ENCODE results near the gene TANK.

The TANK gene

GRCh38 chr2:161134547-161135518 is 25.4 kb upstream of the TANK start:
- no peak for DNase-seq

- no peak for DNase-seq
Observed at GRCh38 chr2:161135951-161136593, 24.2 kb upstream of the TANK start.

GRCh38 chr2:161136696-161137324 is 23.4 kb upstream of the TANK start:
- DNase-seq, result no peak

DNA sequence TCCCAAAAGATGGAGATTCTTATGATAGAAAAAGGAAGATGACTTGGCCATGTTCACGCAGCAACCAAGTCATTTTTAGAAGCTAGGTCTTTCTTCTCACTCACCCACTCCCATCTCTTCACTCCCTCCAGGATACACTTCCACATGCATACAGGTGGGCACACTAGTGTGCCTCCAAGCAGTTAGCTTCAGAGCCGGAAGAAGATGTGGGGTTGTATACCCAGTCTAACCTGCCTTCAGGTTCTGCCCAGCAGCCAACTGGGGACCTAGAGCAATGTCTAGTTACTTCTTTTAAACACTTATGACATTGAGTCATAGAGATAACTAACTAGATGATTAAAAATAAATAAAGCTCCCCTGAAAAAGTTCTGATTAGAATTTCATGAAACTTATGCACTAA is 21.8 kb upstream of the TANK start:
- DNase-seq, result no peak

GRCh38 chr2:161139098-161139987 is 20.9 kb upstream of the TANK start:
- DNase-seq, result no peak

- DNase-seq, result no peak
Observed at GRCh38 chr2:161141033-161141432, 19.2 kb upstream of the TANK start.

GRCh38 chr2:161146209-161146775 is 13.9 kb upstream of the TANK start:
- no peak for DNase-seq

- no peak for DNase-seq
Observed at GRCh38 chr2:161146996-161147395, 13.2 kb upstream of the TANK start.

DNA sequence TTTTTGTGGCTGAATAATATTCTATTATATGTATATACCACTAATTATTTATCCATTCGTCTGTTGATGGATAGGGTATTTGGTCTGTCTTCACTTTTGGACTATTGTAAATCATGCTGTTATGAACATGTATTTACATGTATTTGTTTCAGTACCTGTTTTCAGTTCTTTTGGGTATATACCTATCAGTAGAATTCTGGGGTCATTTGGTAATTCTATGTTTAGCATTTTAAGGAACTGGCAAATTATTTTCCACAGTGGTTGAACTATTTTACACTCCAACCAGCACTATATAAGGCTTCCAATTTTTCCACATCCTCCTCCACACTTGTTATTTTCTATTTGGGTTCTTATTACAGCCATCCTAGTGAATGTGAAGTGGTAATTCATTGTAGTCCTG is 12.4 kb upstream of the TANK start:
- DNase-seq, result no peak

DNA sequence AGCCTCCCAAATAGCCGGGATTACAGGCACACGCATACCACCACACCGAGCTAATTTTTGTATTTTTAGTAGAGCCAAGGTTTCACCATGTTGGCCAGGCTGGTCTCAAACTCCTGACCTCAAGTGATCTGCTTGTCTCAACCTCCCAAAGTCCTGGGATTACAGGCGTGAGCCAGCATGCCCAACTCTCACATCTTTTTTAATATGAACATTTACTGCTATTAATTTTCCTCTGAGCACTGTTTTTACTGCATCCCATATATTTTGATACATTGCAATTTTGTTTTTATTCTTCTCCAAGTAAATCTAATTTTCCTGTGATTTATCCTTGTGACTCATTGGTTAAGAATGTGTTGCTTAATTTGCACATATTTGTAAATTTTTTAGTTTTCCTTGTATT is 9.5 kb upstream of the TANK start:
- no peak for DNase-seq

DNA sequence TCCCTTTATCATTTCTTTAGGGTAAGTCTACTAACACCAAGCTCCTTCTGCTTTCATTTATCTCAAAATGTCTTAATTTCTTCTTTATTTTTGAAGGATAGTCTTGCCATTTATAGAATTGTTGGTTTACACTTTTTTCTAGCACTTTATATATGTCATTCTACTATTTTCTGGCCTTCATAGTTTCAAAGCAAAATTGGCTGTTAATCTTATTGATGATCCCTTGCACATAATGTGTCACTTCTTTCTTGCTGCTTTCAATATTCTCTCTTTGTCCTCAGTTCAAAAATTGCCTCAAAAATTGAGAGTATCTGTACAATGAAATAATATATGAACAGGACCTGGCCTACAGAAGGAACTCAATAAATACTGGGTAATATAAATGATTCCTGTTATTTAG is 7.9 kb upstream of the TANK start:
- DNase-seq, result no peak

GRCh38 chr2:161158882-161159281 is 1.3 kb upstream of the TANK start:
- no peak for DNase-seq

DNA sequence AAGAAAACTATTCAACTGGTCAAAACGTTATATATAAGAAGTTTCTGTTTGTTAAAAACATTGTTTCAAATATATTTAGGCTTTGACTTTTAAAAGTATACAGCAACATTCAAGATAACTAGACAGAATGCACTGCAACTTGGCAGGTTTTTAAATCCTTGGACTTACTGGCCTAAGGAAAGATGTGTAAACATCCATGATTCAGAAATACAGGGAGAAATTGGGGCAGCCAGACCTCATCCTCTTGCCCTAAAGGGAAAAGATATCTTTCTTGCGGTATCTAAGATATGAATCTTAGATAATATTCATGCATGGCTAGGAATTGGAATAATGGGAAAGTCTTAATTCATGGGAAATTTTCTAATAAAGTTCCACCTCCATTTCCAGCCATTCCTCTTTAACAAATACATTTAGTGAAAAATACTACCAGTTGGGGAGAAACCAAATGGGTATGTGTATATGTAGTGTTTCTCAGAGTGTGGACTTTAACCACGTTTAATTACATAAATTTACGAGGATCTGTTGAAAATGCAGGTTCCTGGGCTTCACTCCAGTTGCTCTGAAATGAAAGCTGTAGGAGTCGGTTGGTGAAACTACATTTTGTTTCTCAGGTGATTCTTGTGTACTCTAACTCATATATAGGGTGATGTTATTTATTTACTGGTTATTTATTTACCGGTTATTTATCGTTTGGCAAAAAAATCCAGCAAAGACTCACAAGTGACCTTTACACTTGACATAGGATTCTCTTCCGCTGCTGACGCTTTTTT is 587 bp upstream of the TANK start:
- no peak for DNase-seq

DNA sequence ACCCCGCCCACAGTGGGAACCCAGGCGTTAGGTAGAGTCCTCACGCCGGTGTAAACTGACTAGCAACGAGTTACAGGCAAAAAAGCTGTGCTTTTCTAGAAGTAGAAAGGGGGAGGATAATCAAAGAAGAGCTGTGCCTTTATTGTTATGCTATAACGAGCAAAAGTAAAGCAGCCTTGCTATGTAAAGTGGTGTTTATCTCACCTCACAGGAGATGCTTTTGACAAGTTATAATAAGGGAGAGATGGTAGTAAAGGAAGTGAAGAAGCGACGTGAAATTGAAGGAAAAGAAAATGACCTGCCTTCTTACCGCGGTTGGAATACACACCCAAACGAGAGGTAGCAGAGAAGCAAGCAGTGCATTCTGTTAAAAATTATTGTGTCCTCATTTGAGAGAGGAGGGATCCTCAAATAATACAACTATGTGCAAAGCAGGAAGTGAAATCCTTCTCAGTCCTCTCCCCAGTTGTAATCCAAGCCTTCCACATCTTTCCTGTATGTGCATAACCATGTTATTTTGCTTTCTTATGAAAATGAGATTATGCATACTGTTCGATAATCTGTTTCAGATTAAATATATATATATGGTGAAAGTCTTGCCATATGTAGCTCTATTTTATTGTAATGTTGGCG is 962 bp downstream of the TANK start:
- DNase-seq, result no peak

DNA sequence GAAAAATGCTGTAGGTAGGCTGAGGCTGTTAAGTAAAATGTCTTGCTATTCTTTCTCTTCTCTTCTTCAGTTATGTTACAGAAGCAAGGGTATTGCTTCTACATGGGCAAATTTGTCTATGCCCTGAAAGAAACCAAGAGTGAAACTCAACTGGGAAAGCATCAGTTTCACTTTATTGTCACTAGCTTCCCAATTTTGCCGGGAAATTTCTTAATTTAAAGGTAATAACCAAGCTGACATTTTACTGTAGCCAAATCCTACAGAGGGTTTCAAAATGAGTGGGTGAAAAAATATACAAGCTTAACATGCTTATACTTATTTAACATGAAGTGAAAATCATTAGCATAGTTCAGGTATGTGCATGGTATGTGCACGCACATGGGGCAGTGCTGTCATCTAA is 3.2 kb downstream of the TANK start:
- DNase-seq, result no peak

DNA sequence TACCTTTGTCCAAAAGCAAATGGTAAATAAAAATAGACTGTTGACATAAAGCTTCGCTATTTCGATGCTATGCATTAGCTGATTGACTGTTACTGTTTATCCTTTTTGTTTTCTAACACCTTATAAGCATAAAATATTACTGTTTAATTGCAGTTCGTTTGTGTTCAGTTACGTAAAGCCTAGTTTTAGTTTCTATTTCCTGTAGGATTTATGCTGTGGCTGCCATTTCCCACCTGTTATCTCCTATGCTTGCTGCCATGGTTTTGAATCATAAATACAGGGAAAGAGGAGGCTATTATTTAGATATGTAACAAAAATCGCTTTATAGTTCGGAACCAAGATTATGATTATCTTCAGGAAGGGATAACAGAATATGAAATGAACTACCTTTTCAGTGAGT is 3.9 kb downstream of the TANK start:
- DNase-seq, result no peak

DNA sequence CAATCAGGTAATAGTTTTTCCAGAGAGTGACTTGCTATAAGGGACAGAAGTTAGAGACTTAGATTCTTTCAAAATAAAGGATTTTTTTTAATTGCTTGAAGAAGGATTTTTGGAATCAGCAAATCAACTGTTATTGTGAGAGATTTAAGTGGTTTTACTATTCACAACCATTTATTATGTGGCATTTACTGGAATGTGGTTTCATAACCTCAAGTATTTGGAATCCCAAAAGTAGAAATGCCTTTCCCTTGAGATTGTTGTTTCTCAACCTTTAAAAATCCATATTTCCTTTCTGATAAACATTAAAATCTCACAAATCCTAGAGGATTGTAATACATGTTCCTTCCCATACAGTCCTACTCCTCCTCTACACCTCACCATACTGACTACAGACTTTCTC is 5.0 kb downstream of the TANK start:
- no peak for DNase-seq

DNA sequence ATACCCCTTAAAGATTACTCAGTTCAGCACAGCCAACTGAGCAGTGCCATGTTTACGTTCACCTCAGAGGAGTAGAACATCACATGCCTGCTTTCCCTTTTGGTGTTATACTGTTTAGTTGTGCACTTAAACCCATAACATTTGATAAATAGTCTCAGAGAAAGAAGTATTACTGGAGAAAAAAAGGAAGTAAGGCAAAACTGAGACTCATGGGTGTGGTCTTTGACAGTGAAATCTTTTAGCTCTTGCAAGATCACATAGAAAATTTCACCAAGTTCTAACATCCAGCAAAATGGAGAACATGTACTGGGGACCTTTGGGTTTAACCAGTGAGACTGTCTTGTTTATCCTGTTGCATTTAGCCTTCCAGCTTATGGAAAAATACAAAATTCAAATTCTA is 5.6 kb downstream of the TANK start:
- no peak for DNase-seq

- no peak for DNase-seq
Observed at GRCh38 chr2:161166538-161167409, 6.5 kb downstream of the TANK start.

GRCh38 chr2:161169335-161169734 is 9.1 kb downstream of the TANK start:
- DNase-seq, result no peak

All from hippocampal formation (tissue), 2 donors.